Measurements from ENCODE around the gene HRG.

GRCh38 chr3:186697510-186697909 lies 31.7 kb downstream of the HRG start:
- TF ChIP-seq POLR2AphosphoS5 (IDR thresholded peaks at IDR 0.05; ENCODE audit: low read depth, low read length) (no peak), EZH2phosphoT487 (IDR thresholded peaks at IDR 0.05; ENCODE audit: borderline replicate concordance, low read depth) (no peak), NFIC (IDR thresholded peaks at IDR 0.05; ENCODE audit: borderline replicate concordance) (no peak), GABPA (IDR thresholded peaks at IDR 0.05; ENCODE audit: low read depth) (no peak), RFX5 (IDR thresholded peaks at IDR 0.05; ENCODE audit: low read length) (no peak), RAD21 (IDR thresholded peaks at IDR 0.05; ENCODE audit: low read length) (no peak), JUND (IDR thresholded peaks at IDR 0.05) (no peak)
- TF ChIP-seq, protein P1, sequence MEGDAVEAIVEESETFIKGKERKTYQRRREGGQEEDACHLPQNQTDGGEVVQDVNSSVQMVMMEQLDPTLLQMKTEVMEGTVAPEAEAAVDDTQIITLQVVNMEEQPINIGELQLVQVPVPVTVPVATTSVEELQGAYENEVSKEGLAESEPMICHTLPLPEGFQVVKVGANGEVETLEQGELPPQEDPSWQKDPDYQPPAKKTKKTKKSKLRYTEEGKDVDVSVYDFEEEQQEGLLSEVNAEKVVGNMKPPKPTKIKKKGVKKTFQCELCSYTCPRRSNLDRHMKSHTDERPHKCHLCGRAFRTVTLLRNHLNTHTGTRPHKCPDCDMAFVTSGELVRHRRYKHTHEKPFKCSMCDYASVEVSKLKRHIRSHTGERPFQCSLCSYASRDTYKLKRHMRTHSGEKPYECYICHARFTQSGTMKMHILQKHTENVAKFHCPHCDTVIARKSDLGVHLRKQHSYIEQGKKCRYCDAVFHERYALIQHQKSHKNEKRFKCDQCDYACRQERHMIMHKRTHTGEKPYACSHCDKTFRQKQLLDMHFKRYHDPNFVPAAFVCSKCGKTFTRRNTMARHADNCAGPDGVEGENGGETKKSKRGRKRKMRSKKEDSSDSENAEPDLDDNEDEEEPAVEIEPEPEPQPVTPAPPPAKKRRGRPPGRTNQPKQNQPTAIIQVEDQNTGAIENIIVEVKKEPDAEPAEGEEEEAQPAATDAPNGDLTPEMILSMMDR (IDR thresholded peaks at IDR 0.05): no peak

All from SK-N-SH (cell line).